ENCODE results near the gene EMILIN3. TPM values are rescaled to one million over a fixed set of nuclear protein-coding genes. Genes with fewer than 3 reads are reported as not detected.

The EMILIN3 gene
- total and polyA plus RNA-seq, 2 experiments from 2014 or later, result not detected

DNA sequence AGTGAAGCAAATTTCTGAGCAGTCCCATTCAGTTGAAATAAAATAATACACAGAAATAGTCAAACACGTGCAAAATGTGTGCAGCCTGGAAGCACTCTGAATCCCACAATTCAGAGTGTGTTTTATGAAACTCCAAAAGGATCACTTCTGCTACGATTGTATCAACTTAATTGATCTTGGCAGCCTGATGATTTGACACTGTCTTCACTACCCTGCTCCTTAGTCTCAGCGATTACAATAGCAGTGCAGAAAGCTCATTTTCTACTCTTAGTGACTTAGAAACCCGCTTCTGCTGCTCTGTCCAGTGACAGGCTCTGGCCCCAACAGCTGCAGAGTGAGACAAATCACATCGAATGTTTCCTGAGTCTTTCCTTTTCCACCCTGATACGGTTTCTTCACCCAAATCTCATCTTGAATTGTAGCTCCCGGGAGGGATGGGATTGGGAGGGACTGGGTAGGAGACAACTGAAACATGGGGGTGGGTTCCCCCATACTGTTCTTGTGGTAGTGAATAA, 16.2 kb upstream of the EMILIN3 start:
- no peaks in the 10 kb centered on the region for H3F3A ChIP-seq (ENCODE audit: insufficient read depth)
- H4K20me1 ChIP-seq (ENCODE audit: insufficient read depth), result no peaks in the 10 kb centered on the region
- 32 to 40% methylated on average over 7 of the region's 7 CpGs for WGBS, 2 experiments (ENCODE audit: low coverage in 1 of 2, low lambda C conversion rate in 2 of 2, missing lambda C conversion rate in 2 of 2)
- no peak overlapping the region for H3K9ac ChIP-seq
- no peaks in the 10 kb centered on the region for H3K9me2 ChIP-seq (ENCODE audit: insufficient read depth)
- in situ Hi-C loops (cut with MboI), result no loop called here
- H3K4me3 ChIP-seq, result no peak overlapping the region
- H3K36me3 ChIP-seq (ENCODE audit: low read depth), result no peaks in the 10 kb centered on the region
- H3K4me2 ChIP-seq (ENCODE audit: unreplicated experiment), result no peak overlapping the region
- H3K27ac ChIP-seq, result no peak overlapping the region
- DNase-seq, result no peak
- H3K4me1 ChIP-seq (ENCODE audit: insufficient read depth), result no peaks in the 10 kb centered on the region
- H3K27me3 ChIP-seq (replicated peaks; ENCODE audit: insufficient read depth), result peaks cover 31% of the 10 kb centered on the region
- H3K79me2 ChIP-seq (ENCODE audit: insufficient read depth), result no peaks in the 10 kb centered on the region
- no peak overlapping the region for H2AFZ ChIP-seq
- no peaks in the 10 kb centered on the region for H3K9me3 ChIP-seq (ENCODE audit: low read depth)
- TF ChIP-seq EZH2phosphoT487 (IDR thresholded peaks at IDR 0.05; ENCODE audit: insufficient read depth, low read depth) (no peak), EZH2 (IDR thresholded peaks at IDR 0.05; ENCODE audit: insufficient read depth, poor library complexity, severe bottlenecking) (no peak)

DNA sequence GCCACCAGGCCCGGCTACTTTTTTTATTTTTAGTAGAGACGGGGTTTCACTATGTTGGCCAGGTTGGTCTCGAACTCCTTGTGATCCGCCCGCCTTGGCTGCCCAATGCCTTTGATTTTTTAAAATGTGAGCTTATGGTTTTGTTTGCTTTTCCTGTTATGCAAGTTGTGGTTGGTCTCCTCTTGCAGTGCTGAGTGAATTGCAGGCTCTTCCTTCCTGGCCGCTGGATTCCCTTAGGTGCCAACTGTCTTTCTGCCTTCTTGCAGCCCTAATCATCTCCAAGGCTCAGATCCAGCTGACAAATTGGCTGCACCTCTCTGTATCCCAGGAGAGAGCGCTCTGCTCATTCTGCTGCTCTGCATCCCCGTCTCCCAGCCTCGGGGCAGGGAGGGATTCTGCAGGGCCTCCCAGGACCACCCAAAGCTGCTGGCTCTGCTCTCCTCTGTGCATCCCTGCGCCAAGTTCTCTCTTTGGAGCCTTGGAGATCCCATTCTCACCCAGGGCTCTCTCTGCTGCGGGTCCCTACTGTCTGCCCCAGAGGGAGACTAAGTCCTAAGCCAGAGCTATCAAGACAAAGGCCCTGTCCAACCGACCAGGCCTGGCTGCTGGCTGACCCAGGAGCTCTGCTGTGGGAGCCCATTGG, 14.1 kb upstream of the EMILIN3 start:
- H3K4me3 ChIP-seq, result no peak overlapping the region
- H3K4me1 ChIP-seq (ENCODE audit: insufficient read depth), result no peaks in the 10 kb centered on the region
- H2AFZ ChIP-seq, result no peak overlapping the region
- H4K20me1 ChIP-seq (ENCODE audit: insufficient read depth), result no peaks in the 10 kb centered on the region
- H3K27me3 ChIP-seq (replicated peaks; ENCODE audit: insufficient read depth), result peaks cover 35% of the 10 kb centered on the region
- H3K79me2 ChIP-seq (ENCODE audit: insufficient read depth), result no peaks in the 10 kb centered on the region
- H3F3A ChIP-seq (ENCODE audit: insufficient read depth), result no peaks in the 10 kb centered on the region
- in situ Hi-C loops (cut with MboI), result no loop called here
- TF ChIP-seq EZH2phosphoT487 (IDR thresholded peaks at IDR 0.05; ENCODE audit: insufficient read depth, low read depth), result no peak
- no peak for TF ChIP-seq EZH2 (IDR thresholded peaks at IDR 0.05; ENCODE audit: insufficient read depth, poor library complexity, severe bottlenecking)
- no peak overlapping the region for H3K27ac ChIP-seq
- 15 to 17% methylated on average over 12 of the region's 12 CpGs for WGBS, 2 experiments (ENCODE audit: low coverage in 1 of 2, low lambda C conversion rate in 2 of 2, missing lambda C conversion rate in 2 of 2)
- peak; percentile 19 for DNase-seq
- no peaks in the 10 kb centered on the region for H3K9me2 ChIP-seq (ENCODE audit: insufficient read depth)
- no peaks in the 10 kb centered on the region for H3K36me3 ChIP-seq (ENCODE audit: low read depth)
- no peaks in the 10 kb centered on the region for H3K9me3 ChIP-seq (ENCODE audit: low read depth)
- no peak overlapping the region for H3K4me2 ChIP-seq (ENCODE audit: unreplicated experiment)
- no peak overlapping the region for H3K9ac ChIP-seq

DNA sequence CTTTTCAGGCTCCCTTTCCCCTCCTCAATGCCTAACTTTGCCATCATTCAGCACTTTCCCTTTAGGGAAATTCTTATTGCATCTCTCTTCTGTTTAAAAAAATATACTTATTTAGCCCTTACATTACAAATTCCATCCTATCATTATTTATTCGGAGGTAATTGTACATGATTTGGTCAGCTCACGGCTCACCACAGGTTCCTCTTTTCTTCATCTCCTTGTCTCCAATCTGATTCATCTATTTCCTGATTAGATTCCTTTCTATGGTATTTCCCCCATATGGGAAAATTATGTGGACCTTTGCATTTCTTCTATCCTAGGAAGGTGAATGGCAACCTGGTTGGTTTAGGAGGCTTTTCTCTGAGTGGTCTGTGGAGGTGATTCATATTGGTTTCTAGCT, 12.9 kb upstream of the EMILIN3 start:
- no peak for DNase-seq

DNA sequence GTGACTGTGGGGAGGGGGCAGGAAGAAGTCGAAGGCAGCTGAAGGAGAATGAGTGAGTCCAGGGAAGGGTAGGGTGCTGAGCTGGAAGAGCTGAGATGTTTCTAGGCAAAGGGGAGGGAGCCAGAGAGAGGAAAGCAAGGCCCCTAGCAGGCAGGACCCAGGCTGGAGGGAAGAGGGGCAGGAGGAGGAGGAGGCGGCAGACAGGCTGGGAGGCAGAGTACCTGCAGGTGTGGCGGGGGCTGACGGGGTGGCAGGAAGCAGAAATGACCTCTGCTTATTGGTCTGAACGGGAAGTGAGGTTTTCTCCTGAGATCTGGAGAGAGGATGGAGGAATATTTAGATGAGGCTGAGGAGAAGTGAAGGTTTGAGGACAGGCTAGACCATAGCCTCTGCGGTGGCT, 10.7 kb upstream of the EMILIN3 start:
- no peak for DNase-seq
- no peaks in the 10 kb centered on the region for H3K4me1 ChIP-seq (ENCODE audit: insufficient read depth)
- WGBS, 2 experiments (ENCODE audit: low coverage in 1 of 2, low lambda C conversion rate in 2 of 2, missing lambda C conversion rate in 2 of 2), result 61 to 66% methylated on average over 6 of the region's 6 CpGs
- TF ChIP-seq EZH2 (IDR thresholded peaks at IDR 0.05; ENCODE audit: insufficient read depth, poor library complexity, severe bottlenecking), result no peak
- TF ChIP-seq EZH2phosphoT487 (IDR thresholded peaks at IDR 0.05; ENCODE audit: insufficient read depth, low read depth), result no peak
- no peaks in the 10 kb centered on the region for H3K9me2 ChIP-seq (ENCODE audit: insufficient read depth)
- H3K4me2 ChIP-seq (ENCODE audit: unreplicated experiment), result no peak overlapping the region
- H4K20me1 ChIP-seq (ENCODE audit: insufficient read depth), result no peaks in the 10 kb centered on the region
- H3K79me2 ChIP-seq (ENCODE audit: insufficient read depth), result no peaks in the 10 kb centered on the region
- in situ Hi-C loops (cut with MboI), result no loop called here
- H3K9me3 ChIP-seq (ENCODE audit: low read depth), result no peaks in the 10 kb centered on the region
- H3F3A ChIP-seq (ENCODE audit: insufficient read depth), result no peaks in the 10 kb centered on the region
- H3K4me3 ChIP-seq, result no peak overlapping the region
- H3K27me3 ChIP-seq (replicated peaks; ENCODE audit: insufficient read depth), result peaks cover 39% of the 10 kb centered on the region
- no peaks in the 10 kb centered on the region for H3K36me3 ChIP-seq (ENCODE audit: low read depth)
- H3K9ac ChIP-seq, result no peak overlapping the region
- no peak overlapping the region for H2AFZ ChIP-seq
- no peak overlapping the region for H3K27ac ChIP-seq

More for the DNA sequence above, 12.9 kb upstream of the EMILIN3 start:
- H3K9me3 ChIP-seq (ENCODE audit: low read depth), result no peaks in the 10 kb centered on the region
- H3F3A ChIP-seq (ENCODE audit: insufficient read depth), result no peaks in the 10 kb centered on the region
- H3K4me3 ChIP-seq, result no peak overlapping the region
- H3K4me2 ChIP-seq (ENCODE audit: unreplicated experiment), result no peak overlapping the region
- 70 to 76% methylated on average over 2 of the region's 2 CpGs for WGBS, 2 experiments (ENCODE audit: low coverage in 1 of 2, low lambda C conversion rate in 2 of 2, missing lambda C conversion rate in 2 of 2)
- no peak overlapping the region for H3K9ac ChIP-seq
- H3K27ac ChIP-seq, result no peak overlapping the region
- in situ Hi-C loops (cut with MboI), result no loop called here
- TF ChIP-seq EZH2phosphoT487 (IDR thresholded peaks at IDR 0.05; ENCODE audit: insufficient read depth, low read depth) (no peak), EZH2 (IDR thresholded peaks at IDR 0.05; ENCODE audit: insufficient read depth, poor library complexity, severe bottlenecking) (no peak)
- H4K20me1 ChIP-seq (ENCODE audit: insufficient read depth), result no peaks in the 10 kb centered on the region
- no peaks in the 10 kb centered on the region for H3K79me2 ChIP-seq (ENCODE audit: insufficient read depth)
- no peaks in the 10 kb centered on the region for H3K36me3 ChIP-seq (ENCODE audit: low read depth)
- H2AFZ ChIP-seq, result no peak overlapping the region
- no peaks in the 10 kb centered on the region for H3K4me1 ChIP-seq (ENCODE audit: insufficient read depth)
- no peaks in the 10 kb centered on the region for H3K9me2 ChIP-seq (ENCODE audit: insufficient read depth)
- peaks cover 35% of the 10 kb centered on the region for H3K27me3 ChIP-seq (replicated peaks; ENCODE audit: insufficient read depth)
